HG02973 (cell line): ENCODE results near the gene SCARF2.
"Not testable (repeated sequence)": the region's sequence is repeated elsewhere in the genome, so short reads cannot be mapped to it uniquely, and the experiment has no call there.

Experiments used
- ATAC-seq: cut with Tn5 transposase; IDR thresholded peaks from one replicate; pipeline ENCODE4 v1.9.1; 2021; ENCODE audit warnings: moderate library complexity; ENCODE audit not compliant: unreplicated experiment

The SCARF2 gene

GRCh38 chr22:20414450-20414849, 23.2 kb downstream of the SCARF2 start:
- no peak for ATAC-seq

- ATAC-seq, result no peak
Observed at GRCh38 chr22:20414059-20414440, 23.6 kb downstream of the SCARF2 start.

GRCh38 chr22:20413217-20414058, 24.2 kb downstream of the SCARF2 start:
- ATAC-seq, result no peak

GRCh38 chr22:20412474-20413216, 25.0 kb downstream of the SCARF2 start:
- no peak for ATAC-seq

GRCh38 chr22:20409385-20409784, 28.2 kb downstream of the SCARF2 start:
- not testable (repeated sequence) for ATAC-seq

- ATAC-seq, result no peak
Observed at GRCh38 chr22:20408891-20409290, 28.7 kb downstream of the SCARF2 start.

- ATAC-seq, result no peak
Observed at GRCh38 chr22:20407829-20408228, 29.8 kb downstream of the SCARF2 start.

- ATAC-seq, result no peak
Observed at GRCh38 chr22:20406686-20407408, 30.8 kb downstream of the SCARF2 start.

GRCh38 chr22:20405931-20406685, 31.5 kb downstream of the SCARF2 start:
- ATAC-seq, result no peak

GRCh38 chr22:20405291-20405930, 32.2 kb downstream of the SCARF2 start:
- no peak for ATAC-seq

- ATAC-seq, result no peak
Observed at GRCh38 chr22:20404881-20405280, 32.7 kb downstream of the SCARF2 start.

- ATAC-seq, result no peak
Observed at GRCh38 chr22:20403779-20404140, 33.9 kb downstream of the SCARF2 start.

GRCh38 chr22:20402960-20403778, 34.5 kb downstream of the SCARF2 start:
- ATAC-seq, result no peak

- ATAC-seq, result no peak
Observed at GRCh38 chr22:20401376-20402014, 36.1 kb downstream of the SCARF2 start.

- no peak for ATAC-seq
Observed at GRCh38 chr22:20400606-20401375, 36.8 kb downstream of the SCARF2 start.

- no peak for ATAC-seq
Observed at GRCh38 chr22:20399866-20400605, 37.6 kb downstream of the SCARF2 start.

- ATAC-seq, result no peak
Observed at GRCh38 chr22:20398420-20398819, 39.2 kb downstream of the SCARF2 start.

GRCh38 chr22:20397498-20397897, 40.1 kb downstream of the SCARF2 start:
- no peak for ATAC-seq
